Fibroblast of skin of abdomen (primary cell): ENCODE data around the gene ANO4.

Source experiments
- DNase-seq: peaks from one replicate; pipeline ENCODE4 v3.0.0-alpha.2; 2013

Gene ANO4

GRCh38 chr12:100808777-100809176 lies 14.2 kb downstream of the ANO4 start:
- DNase-seq = no peak

DNA sequence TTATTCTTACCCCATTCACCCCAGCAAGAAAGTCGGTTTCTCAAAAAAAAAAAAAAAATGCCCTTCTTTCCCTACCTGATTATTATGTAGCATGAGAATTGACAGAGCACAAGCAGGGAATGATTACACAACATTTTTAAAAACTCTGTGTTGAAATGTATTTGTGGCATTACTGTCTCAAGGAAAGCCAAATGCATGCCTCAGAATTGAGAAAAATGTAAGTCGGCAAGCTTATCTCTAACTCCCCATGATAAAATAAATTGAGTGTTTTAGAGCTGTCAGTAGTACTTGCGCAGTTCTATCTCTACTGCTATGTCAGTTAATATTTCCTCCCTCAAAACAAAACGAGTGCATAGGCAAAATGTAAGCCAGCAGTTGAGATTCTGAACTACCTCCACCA lies 25.7 kb downstream of the ANO4 start:
- DNase-seq = no peak

DNA sequence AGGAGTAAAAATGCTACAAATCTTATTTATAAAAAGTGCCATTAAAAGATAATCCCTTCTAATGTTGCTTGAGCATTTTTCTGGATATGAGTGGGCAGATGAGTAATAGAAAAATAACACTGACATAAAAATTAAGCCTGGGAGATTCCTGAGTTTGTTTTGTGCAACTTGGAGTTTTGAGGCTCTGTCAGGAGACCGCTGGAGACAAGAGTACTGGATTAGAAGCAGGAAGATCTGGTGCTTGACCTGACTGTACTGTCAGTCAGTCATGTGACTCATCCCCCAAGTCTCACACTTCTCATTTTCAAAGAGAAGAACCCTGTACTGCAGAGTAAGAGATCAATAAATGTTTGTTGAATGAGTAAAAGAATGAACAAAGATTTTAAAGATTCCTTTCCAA lies 29.4 kb downstream of the ANO4 start:
- DNase-seq = no peak

- DNase-seq = no peak
Observed at GRCh38 chr12:100824476-100824875, 29.9 kb downstream of the ANO4 start.

- peak; percentile 10 for DNase-seq
Observed at GRCh38 chr12:100826323-100826722, 31.7 kb downstream of the ANO4 start.

DNA sequence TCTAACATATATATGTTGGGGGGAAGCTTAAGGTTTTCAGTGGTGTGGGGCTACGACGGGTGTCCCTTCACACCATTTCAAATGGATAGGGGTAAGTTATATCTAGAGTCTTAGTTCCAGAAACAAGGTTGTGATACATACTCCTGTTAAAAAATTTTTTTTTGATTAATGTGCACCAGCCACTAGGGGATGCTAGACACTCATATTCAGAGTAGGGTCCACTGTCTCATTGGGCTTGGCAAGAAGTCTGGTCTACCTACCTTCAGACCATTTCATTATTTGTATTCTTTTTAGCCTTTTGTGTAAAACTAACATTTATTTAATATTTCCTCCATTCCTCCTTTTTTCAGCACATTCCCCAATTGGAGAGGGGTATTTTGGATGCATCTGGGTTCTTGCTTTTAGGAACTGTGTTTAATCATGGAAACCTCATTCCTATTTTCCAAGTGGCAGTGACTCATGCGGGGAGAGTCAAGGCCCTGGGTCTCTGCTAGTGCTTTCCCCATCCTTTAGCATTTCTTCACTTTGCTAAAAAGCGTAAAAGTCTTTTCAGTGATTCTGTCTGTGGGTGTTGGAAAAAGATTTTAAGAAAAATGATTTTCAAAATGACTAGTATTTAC lies 33.4 kb downstream of the ANO4 start:
- no peak for DNase-seq

- no peak for DNase-seq
Observed at GRCh38 chr12:100830003-100830795, 35.6 kb downstream of the ANO4 start.

DNA sequence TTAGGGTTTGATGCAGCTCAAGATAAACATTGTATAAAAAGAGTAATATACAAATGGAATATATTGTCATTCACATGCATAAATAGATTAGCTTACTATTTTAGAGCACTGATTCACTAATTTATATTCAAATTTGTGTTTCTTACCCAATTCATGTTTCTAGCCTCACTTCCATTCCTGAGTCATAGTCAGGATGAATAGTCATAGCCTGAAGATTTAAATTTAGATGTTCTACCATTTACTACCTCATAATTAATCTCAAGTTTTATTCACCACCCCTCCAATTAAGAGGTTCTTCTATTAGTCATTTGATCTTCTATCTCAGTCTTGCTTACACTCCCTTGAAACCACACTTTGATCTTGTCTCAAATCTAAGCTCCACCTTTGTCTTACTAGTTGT lies 38.7 kb downstream of the ANO4 start:
- DNase-seq = no peak

DNA sequence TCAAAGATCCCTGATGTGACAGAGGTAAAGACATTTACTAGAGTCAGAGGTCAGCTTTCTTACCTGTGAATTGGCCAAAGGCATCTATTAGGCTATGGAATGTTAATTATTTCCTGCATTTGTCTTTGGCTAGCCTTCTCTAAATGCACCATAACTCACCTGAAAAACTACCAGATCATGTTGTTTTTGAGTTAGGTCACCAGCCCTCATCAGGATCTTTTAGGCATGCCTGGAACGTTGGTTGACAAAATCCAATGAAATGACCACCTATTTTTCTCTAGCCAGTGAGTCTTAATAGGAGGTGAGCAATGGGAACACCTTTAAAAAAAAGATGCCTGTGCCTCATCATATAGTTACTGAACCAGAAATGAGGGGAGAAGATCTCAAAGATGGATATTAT lies 46.2 kb downstream of the ANO4 start:
- DNase-seq = no peak

- DNase-seq = no peak
Observed at GRCh38 chr12:100842156-100842555, 47.6 kb downstream of the ANO4 start.

DNA sequence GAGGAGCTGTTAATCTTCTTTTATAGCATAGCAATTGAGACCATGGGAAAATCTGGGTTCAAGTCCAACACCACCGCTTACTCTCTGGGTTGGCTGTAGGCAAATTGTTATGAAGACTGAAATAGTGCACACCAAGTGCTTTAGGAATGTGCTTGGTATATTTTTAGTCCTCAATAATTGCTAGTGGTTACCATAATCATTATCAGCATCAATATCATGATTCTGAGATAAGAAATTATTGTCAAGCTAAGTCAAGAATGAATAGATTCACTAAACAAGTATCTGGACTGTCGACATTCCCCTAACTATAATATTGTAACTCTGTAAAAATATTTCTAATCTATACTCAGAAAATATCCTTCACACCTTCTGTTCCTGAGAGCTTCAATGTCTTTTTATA lies 48.5 kb downstream of the ANO4 start:
- DNase-seq = no peak

DNA sequence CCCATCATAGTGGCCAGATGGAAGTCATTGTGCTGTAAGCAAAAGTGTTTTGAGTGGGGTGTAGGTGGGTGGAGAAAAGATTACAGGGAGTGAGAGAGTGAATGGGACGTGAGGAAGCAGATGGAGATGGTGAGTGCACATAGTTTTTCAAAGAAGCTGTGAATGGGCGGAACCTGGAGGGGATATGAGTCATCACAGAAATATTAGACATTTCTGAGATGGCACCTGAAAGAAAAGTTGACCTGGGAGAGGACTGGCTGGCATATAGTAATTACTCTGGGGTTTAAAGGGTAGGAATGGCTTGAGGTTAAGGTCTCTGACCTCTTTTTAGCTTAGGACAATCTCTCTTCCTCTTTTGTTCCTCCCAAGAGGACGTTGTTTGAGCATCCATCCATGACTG lies 50.5 kb downstream of the ANO4 start:
- no peak for DNase-seq

GRCh38 chr12:100851637-100852036 lies 57.1 kb downstream of the ANO4 start:
- no peak for DNase-seq

GRCh38 chr12:100857418-100857817 lies 62.8 kb downstream of the ANO4 start:
- DNase-seq = no peak

- no peak for DNase-seq
Observed at GRCh38 chr12:100857971-100858370, 63.4 kb downstream of the ANO4 start.

DNA sequence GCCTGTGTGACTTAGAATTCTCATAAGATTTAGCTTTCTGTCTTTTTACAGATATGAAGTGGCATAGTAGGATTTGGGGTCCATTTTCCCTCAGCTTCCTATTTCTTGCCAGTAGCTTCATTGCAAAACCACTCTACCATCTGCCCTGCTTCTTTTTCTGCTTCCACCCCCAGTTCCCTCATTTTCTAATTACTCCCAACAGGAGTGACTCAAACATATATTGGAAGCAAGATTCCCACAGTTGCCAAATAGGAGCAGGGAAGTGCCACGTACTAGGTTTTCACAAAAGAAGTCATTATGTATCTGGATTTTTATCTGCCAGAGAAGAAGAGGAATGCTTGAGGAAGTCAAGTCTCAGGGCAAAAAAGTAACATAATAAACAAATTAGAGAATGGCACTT lies 64.1 kb downstream of the ANO4 start:
- DNase-seq = no peak

DNA sequence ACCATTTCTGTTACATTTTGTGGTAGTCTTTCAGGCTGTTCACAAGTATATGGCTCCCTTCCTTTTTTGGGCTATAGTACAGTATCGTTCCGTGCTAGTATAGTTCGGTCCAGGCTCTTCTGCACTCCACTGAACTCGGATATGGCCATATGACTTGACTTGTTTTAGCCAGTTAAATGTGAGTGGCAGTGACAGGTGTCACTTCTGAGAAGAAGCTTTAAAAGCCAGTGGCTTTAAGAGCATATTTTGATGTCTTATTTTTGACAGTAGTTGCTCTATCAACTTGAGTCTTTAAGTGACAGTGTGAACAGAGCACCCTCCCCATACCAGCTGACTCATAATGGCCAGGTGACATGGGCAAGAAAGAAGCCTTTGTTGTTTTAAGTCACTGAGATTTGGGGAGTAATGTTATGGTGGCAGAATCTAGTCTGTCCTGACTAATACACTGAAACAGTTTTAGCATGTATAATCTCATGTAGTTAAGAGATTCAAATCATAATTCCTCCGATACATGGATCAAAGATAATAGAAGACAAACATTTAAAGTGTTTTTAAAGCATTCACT lies 64.6 kb downstream of the ANO4 start:
- no peak for DNase-seq

DNA sequence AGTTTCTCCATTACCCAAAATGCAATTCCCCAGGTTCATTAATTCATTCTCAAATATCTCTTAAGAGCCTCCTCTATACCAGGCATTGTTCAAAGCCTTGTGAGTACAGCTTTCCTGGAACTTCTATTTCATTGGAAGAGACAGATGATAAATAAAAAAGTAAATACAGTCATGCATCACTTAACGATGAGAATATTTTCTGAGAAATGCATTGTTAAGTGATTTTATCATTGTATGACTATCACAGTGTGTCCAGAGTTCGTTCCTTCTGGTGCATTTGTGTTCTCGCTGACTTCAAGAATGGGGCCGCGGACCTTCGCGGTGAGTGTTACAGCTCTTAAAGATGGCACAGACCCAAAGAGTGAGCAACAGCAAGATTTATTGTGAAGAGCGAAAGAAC lies 66.0 kb downstream of the ANO4 start:
- DNase-seq = no peak

DNA sequence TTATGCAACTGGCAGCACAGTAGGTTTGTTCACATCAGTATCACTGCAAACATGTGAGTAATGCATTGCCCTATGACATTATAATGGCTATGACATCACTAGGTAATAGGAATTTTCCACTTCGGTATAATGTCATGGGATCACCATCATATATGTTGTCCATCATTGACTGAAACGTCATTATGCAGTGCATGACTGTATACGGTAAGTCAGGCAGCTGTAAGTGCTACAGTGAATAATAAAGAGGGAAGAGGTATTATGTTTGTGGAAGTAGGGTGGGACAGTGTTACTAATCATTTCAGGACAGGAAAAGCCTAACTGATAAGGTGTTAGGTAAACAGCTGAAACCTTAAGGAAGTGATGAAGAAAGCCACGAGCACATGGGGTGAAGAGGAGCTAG lies 68.1 kb downstream of the ANO4 start:
- DNase-seq = no peak

DNA sequence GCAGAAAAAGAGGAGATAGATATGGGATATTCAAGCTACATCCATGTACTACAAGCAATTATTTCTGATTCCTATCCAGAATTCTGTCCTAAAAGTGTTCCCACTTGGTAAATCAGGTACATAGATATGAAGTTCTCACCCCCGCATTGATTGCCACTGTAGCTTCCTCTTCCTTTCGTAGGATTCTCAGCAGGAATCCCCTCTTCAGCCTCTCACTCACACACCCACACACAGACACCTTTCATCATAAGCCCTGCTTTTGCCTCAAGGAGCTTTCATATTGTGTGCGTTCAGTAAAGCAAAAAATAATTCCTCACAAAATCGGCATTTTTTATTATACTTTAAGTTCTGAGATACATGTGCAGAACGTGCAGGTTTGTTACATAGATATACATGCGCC lies 69.8 kb downstream of the ANO4 start:
- no peak for DNase-seq

GRCh38 chr12:100867639-100868393 lies 73.2 kb downstream of the ANO4 start:
- DNase-seq = no peak

GRCh38 chr12:100868487-100868886 lies 73.9 kb downstream of the ANO4 start:
- DNase-seq = peak; percentile 4

DNA sequence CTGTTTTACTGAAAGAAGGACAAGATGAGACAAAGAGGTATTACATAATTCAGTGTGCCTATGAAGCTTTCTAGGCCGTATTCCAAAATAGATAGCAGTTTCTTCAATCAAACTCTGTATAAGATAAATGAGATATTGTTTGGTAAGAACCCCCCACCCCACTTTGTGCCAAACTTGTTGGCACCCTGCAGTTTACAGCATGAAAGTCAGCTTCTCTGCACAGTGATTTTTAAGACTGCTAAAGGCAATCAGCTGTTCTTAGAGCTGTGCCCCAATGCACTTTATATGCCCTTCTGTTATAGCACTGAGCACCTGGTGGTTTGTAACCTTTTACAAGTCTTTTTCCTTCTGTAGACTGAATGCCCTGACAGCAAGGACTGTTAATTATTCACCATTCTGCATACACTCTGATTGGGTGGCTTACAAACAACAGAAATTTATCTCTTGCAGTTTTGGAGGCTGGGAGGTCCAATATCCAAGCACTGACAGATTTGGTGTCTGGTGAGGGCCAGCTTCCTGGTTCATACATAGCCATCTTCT lies 76.7 kb downstream of the ANO4 start:
- DNase-seq = no peak
